GM12878 (cell line): Measurements from ENCODE around the gene ASB8.

Source experiments
- BCL11A ChIP-seq: IDR thresholded peaks from 2 replicates; pipeline ENCODE4 v1.6.1; 2011; ENCODE audit warnings: low read depth, low read length
- CEBPB ChIP-seq, 2 experiments: fragments of 150-350 bp in 1 of 2; IDR thresholded peaks; 2 replicates each; pipeline ENCODE4 v1.6.1; 2012 to 2014; ENCODE audit warnings: low read depth in 2 of 2, low read length in 2 of 2, borderline replicate concordance in 1 of 2, inconsistent platforms in 1 of 2
- TF ChIP-seq, protein P1 (sequence below), 3 experiments: IDR thresholded peaks in 2 of 3; conservative IDR thresholded peaks in 1 of 3; 2 replicates each; pipeline ENCODE4 v1.5.1; 2011; ENCODE audit warnings: low read depth in 3 of 3, low read length in 3 of 3, mild to moderate bottlenecking in 3 of 3, control low read depth in 2 of 3, moderate library complexity in 2 of 3, inconsistent platforms in 1 of 3, mixed read lengths in 1 of 3; ENCODE audit not compliant: control insufficient read depth in 2 of 3, insufficient read depth in 1 of 3; ENCODE audit errors: extremely low read depth in 1 of 3

DNA sequence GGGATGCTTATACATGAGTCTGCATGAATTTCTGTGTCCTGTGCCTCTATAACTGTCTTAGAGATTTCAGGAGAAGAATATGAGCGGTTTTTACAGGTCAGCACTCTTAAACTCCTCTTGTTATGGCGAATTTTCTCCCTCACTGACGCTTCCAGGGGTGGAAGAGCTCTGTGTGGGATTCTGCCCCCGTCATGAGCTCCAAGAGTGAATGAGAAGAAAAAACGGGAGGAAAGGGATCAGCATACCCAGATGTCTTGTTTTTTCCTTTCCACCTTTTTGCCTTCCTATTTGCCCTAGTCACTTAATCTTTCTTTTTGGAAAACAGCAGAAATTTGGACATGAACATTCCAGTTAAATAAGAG, 37.5 kb downstream of the ASB8 start:
- TF ChIP-seq BCL11A (no peak), CEBPB (IDR thresholded peaks at IDR 0.05; ENCODE audit: borderline replicate concordance in 1 of 2, low read depth in 2 of 2, low read length in 2 of 2) (no peak)
- TF ChIP-seq, protein P1, sequence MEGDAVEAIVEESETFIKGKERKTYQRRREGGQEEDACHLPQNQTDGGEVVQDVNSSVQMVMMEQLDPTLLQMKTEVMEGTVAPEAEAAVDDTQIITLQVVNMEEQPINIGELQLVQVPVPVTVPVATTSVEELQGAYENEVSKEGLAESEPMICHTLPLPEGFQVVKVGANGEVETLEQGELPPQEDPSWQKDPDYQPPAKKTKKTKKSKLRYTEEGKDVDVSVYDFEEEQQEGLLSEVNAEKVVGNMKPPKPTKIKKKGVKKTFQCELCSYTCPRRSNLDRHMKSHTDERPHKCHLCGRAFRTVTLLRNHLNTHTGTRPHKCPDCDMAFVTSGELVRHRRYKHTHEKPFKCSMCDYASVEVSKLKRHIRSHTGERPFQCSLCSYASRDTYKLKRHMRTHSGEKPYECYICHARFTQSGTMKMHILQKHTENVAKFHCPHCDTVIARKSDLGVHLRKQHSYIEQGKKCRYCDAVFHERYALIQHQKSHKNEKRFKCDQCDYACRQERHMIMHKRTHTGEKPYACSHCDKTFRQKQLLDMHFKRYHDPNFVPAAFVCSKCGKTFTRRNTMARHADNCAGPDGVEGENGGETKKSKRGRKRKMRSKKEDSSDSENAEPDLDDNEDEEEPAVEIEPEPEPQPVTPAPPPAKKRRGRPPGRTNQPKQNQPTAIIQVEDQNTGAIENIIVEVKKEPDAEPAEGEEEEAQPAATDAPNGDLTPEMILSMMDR (IDR thresholded peaks at IDR 0.05 in 2 of 3, conservative IDR thresholded peaks at IDR 0.05 in 1 of 3; ENCODE audit: control insufficient read depth in 2 of 3, extremely low read depth in 1 of 3, insufficient read depth in 1 of 3, low read depth in 3 of 3, low read length in 3 of 3) = no peak
